GM21515 (cell line): ENCODE data around the gene NOS1AP.

Experiments used
- ATAC-seq: cut with Tn5 transposase; IDR thresholded peaks from one replicate; pipeline ENCODE4 v1.9.1; 2021; ENCODE audit not compliant: unreplicated experiment

Gene NOS1AP

DNA sequence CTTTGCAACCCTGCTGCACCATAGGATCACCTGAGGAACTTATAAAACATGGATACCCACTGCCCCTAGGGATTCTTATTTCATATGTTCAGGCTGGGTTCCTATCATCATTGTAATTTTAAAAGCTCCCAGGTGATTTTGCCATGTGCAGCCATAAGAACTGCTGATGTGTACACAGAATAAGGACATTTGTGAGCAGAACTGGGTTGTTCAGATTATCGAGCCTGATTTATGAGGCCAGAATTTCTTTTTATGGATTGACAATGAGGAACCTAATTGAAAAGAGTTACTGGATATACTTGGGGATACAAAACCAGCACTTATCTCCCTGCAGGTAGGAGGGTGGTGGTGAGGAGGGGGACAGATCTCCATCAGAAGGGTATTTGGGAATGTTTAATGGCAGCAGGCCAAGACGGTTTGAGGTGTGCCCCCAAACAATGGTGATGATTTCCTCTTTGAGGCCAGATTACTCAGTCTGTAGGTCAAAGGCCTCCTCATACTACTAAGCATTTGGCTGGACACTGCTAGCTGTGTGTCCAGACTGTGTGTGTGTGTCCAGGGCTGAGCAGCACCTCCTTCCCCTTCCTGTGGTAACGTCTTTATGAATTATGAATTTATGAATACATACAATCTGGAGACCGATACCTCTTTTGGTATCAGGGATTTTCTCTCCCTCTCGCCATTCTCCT lies 18.9 kb downstream of the NOS1AP start:
- ATAC-seq = no peak

DNA sequence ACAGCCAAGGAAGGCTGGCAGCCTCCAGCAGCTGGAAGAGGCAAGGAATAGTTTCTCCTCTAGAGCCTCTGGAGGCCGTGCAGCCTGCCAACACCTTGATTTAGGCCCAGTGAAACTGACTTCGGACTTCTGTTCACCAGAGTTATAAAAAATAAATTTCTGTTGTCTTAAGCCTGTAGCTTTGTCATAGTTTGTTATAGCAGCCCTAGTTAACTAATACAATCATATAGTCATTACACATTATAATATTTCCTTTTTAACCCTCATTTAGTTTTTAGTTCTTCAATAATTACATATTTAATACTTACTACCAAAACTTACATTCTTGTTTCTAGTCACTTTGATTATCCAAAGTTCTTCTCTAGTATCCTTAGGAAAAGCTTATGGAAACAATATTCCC lies 20.3 kb downstream of the NOS1AP start:
- no peak for ATAC-seq

DNA sequence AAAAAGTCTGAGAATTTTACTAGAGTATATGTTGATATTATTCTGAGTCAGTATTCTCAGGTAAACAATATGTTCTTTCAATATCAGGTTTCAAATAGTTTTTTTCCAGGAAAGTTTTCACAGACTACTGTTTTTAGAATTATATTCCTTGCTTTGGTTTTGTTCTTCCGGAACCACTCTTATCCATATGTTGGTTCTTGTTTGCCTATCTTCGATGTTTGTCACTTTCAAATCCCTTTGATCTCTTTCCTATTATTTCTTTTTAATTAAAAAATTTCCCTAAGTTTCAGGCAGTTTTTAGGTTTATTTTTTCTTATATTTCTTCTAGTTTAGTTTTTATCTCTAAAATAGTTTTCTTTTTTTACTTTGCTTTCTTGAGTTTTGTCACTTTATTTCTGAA lies 20.9 kb downstream of the NOS1AP start:
- ATAC-seq = no peak

DNA sequence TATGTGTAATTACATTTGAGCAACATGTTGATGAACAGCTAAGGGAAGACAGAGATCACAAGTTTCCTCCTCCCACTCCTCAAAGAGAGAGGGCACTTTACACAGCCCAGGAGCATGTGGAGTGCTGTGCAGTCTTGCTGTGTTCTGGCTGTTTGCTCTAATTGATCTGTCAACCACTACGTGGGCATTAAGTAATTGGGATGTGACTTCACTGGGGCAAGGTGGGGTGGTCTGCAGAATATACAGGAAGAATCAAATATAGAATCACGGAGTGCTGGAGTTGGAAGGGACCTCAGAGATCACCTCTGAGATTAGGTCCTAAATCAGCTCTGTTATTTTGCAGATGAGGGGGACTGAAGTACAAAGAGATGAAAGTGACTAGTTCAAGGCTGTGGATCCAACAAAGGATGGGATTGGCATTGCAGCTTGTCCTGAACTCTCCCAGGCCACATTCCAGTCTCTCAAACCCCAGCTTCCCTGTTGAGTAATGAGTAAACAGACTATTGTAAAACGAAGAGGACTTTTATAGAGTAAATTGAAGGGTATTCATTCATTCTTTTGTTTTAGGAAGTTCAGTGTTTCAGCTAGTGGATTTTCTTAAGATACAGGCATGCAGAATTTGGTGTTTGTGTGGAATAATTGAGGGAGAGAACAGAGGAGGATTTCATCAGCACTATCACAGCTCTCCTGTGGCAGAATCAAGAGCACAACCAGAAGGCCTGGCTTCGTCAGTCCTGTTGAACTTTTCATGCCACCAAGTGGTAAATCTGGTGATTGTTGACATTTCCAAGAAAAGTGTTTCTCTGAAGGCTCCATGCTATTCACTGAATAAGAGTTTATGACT lies 22.4 kb downstream of the NOS1AP start:
- no peak for ATAC-seq

DNA sequence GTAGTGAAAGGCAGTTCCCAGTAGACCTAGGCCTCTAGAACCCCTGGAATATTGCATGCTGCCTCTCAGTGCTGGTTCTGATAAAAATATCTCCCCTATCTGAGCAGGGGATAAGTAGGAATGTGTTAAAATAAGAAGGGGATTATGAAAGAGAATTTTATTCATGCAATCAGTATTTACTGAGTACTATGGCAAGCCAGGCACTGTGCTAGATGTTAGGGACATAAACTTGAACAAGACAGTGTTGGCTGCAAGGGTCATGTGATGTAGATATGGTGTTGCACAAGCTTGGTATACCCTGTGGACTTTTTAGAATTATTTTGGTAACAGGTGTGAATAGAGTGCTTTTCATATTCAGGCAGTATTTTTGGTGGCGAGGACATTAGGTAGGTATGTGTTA lies 23.6 kb downstream of the NOS1AP start:
- ATAC-seq = no peak

DNA sequence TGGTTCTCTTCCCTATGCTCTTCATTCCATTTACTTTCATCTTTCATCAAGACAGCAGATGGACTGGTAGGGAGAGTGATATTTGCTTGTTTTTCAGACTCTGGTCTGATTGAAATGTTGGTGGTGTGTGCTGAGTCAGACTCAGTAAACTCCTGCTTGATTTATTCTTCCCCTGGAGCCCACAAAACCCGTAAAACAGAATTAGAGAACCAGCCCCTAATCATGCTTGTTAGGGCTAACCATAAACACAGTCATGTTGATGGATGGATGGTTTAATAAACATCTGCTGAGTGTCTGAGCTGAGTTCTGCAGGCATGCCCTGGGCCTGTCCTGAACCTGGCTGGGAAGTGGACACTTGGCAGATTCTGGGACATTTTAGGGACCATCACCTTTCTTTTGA lies 24.8 kb downstream of the NOS1AP start:
- no peak for ATAC-seq

DNA sequence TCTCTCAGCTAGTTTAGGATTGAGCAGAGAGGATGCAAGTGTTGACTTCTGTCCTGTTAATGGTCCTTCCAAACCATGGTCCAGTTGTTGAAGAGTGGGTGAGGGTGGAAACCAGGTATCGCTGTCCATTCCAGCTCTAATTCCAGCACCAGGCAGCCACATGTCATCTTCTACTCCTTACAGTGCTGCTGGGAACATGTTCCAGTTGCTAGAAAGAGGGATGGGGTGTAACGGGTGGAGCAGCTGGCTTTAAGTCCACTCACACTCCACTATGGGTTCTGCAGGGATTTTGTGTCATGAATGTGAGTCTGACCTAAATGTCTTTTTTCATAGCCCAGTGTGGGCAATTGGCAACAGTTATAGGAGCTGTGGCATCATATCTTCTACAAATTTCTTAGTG lies 25.2 kb downstream of the NOS1AP start:
- ATAC-seq = no peak

DNA sequence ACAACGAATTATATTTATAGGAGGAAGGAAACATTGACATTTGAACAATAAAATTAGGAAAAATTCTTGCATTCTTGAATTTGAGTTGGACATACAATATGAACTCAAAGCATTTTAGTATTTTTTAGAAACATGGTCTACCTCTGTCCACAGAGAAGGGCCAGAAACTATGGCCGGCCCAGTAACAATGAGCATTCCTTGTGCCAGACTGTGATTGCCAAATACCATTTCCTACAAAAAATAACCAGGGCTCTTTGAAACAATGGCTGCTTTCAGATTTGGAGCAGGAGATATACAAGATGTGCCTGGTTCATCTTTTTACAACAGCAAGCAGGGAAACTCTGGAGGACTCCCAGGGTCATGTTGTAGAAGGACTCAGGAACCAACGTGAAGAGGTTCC lies 38.4 kb downstream of the NOS1AP start:
- no peak for ATAC-seq

DNA sequence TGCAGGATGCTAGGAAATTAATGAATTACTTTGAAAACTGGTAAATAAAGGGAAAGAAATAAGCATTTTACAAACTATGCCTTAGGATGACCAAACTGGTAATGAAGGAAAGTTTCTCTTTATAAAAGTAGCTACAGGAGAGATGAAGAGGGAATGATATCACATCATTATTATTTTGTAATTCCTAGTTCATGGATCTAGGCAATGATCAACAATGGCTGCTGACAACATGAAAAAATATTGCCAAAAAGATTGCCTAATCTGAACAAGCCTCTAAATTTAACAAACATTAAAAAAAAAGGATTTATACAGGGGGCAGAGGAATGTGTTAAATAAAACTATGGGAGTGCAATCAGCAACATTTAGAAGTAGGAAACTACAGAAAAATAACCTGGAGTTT lies 38.9 kb downstream of the NOS1AP start:
- ATAC-seq = no peak

DNA sequence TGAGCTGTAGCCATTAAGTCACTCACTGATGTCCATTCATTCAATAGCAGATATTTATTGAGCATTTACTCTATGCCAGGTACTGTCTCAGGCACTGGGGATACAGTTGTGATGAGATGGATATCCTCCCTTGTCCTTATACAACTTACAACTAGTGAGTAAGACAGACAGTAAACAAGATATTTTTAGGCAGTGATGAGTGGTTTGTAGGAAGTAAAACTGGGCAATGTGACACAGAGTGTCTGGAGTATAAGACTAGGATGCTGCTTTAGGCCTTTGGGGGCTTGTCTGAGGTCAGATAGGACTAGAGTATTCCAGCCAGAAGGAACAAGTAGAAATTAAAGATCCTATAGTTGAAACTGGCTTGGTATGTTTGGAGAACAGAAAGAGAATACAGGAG lies 41.4 kb downstream of the NOS1AP start:
- no peak for ATAC-seq

DNA sequence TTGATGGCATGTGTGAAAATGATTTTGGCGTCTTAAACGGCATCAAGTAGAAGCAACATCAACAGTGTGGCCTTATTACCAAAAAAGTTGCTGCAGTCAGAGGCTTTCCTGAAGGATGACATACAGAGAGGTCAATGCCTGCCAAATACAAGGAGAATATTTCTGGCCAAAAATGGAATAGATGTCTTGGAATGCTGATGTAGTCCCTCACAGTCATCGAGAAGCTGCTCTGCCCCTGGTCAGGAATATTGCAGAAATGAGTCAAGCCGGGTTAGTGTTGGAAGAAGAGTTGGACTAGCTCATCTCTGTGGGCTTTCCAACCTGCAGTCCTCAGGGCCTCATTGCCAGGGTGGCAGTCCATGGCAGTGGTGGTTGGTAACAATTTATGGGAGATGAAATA lies 42.1 kb downstream of the NOS1AP start:
- ATAC-seq = no peak

DNA sequence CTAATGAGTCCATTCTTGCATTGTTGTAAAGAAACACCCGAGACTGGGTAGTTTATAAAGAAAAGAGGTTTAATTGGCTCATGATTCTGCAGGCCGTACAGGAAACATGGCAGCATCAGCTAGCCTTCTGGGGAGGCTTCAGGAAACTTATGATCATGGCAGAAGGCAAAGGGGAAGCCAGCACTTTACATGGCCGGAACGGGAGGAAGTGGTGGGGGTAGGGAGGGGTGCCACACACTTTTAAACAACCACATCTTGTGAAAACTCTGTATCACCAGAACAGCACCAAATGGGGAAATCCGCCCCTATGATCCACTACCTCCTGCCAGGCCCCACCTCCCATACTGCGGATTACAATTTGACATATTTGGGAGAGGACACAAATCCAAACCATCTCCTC lies 43.9 kb downstream of the NOS1AP start:
- no peak for ATAC-seq

DNA sequence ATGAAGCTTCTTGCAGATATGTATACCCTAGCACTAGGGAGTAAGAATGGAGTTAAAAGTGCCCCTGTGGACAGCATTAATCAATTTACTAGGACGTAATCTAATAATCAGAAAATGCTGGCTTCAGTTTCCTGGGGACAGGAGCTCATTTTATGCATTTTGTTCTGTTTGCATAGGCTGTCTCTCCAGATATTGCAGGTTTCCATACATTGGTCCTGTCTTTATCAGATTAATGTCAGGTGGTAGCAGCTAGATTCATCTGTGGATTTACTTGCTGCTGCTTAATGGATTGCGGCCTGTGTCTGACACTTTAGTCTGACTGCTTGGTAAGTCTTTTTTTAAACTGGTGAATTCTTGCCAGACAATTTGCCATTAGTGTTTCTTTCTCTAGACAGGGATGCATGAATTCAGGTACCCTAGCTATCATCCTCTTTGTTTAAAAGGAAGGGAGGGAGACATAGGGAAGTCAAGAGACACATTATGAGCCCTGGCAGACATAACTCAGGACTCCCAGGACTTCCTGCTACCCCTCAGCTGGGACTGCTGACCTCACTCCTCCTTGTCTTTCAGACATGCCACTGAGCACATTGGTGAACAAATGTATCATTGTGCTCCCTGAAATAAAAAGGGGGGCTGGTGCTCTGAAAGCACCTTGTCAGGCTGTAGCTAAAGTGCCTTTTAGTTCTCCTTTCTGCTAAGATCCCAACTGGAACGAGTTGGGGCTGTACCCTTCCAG lies 47.7 kb downstream of the NOS1AP start:
- no peak for ATAC-seq

DNA sequence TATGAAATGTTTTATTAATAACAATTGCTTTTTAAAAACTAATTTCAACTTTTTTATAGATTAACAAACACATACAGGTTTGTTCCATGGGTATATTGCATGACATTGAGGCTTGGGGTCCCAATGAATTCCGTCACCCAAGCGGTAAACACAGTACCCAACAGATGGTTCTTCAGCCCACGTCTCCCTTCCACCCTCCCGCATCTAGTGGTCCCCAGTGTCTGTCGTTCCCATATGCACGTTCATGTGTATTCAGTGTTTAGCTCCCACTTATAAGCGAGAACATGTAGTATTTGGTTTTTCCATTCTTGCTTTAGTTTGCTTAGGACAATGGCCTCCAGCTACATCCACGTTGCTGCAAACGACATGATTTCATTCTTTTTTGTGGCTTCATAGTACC lies 48.6 kb downstream of the NOS1AP start:
- ATAC-seq = no peak

DNA sequence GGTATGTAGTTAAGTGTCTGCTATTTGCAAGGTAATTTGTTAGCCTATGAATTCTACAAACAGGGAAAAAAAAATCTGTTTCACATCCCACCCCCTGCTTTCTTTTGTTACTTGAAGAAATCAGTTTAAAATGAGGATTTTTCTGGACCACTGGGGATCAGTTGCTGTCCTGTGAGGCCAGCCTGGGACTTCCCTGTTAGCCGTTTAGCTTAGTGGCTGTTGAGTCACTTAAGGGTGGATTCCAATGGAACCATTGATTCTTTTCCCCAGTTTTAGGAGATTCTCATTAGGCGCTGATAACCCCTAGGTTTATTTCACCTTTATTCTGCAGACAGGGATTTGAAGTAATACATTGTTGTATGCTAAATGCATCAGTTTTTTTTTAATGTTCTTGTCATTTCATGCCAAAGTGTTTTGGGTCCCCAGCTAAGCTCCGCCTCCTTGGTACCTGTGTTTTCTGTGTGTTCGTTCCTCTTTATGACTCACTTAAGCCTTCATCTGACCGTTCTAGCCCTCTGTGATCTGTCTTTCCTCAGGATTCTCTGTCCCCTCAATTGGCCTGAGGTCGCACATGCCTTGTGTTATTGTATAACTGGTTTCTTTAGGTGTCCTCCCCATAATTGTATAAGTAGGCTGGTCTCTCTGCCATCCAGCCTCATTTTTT lies 59.3 kb downstream of the NOS1AP start:
- no peak for ATAC-seq

DNA sequence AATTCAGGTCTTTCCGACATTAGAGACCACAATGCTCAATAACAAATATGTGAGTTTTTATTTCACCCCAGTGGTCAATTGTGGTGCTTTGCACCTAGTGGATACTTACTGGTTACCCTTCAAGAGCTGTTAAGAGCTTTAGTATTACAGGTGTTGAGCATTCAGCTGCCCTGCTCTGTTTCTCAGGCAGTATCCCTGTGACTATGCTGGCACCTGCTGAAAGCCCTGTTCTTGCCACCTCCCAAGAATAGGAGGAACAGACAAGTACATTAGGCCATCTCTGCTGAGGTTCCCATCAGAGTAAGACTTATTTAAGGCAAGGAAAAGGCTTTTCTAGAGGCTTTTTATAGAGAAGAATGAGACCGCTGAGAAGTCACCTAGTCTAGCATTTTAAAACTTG lies 60.8 kb downstream of the NOS1AP start:
- no peak for ATAC-seq

DNA sequence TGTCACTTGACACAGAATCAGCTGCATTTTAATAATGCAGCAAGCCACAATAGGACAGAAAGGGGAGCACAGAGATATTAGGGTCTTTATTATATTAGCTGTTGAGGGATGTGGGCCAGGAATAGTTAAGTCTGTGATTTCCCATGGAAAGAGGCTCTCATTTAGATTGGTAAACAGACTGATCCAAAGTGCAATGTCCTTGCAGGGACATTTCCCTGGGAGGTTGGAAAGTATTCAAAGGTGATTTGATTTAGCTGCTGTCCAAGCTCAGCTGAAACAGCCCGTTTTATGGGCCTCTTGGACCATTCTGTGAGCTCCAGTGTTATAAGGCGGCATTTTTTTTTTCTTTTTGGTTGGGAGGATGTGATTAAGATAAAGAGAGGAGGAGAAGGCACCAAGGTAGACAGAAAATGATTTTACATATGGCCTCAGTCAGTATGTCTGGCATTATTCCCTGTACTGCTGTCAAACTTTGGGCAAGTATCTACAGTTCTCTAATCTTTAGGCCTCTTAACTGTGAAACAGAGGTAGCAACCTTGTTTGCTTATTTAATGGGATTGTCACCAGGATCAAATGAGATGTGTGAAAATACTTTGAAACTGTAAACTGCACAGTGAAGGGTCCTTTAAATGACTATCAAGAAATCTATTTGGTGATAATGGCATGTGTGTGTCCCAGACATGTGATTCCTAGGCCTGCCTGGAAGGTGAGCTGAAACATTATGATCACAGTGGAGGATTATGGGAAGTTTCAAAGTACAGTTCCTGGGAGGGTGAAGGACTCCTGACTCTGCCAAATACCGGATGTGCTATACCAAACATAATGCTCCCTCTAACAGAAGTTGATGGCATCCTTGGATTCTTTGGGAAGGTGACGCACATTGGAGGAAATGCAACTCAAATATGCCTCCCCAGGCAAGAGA lies 62.2 kb downstream of the NOS1AP start:
- ATAC-seq = no peak

DNA sequence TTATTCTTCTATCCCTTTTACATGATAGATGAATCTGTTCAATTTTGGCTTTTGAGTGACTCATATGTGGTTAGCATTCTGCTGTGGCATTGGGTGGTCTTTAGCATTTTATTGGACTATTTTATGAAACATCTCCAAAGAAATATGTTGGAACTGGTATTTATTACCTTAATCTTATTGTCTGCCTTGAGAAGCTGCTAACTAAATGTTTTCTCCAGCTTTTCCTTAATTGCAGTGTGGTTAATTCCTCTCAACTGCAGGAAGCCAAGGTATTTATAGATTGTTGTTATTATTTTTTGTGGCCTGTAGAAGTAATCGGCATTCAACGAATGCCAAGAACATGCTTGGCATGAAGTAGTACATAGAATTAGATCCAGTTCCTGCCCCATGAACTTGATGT lies 64.1 kb downstream of the NOS1AP start:
- ATAC-seq = no peak

DNA sequence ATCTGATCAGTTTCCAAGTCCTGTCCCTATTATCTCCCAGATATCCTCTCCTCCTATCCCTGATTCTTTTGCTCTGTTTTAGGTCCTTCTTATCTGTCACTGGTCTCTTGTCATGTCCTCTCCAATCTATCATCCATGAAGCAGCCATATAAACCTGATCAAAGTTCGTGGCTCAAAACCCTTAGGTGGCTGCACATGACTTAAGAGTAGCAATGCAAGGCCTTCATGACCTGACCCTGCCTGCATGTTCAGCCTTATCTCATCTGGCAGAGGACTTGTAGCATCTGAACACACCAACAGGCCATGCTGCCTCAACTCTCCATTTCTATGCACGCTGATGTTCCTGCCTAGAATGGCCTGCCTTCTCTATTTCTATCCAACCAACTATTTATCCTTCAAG lies 65.2 kb downstream of the NOS1AP start:
- no peak for ATAC-seq

DNA sequence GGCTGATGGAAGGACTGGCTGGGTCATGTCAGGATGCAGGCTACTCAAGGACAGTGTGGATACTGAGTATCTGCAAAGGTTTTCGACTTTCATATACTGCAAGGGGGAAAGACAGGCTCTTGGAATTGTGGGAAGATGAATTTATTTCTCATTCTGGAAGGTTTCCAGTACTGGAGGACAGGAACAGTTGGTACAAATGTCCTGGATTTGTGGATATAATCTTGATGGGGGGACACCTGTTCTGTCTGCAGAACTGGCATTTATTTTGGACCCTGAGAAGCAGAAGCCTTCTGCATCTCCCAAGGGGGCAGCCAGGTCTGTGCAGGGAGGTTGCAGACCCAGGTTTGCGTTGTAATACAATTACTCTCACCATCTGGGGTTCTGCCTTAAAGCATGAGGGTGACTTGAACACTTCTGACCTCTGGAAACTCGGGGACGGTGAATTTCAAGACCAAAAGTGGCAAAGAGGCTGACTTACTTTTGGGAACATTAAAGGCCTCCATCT lies 65.8 kb downstream of the NOS1AP start:
- ATAC-seq = no peak
